Panc1 (cell line): Measurements from ENCODE around the gene INCENP. TPM values are rescaled to one million over a fixed set of nuclear protein-coding genes. Genes with fewer than 3 reads are reported as not detected.

Experiments
- ATAC-seq: fragments of 200-7000 bp; cut with Tn5 transposase; 2 replicates; pipeline ENCODE4 v1.9.1; 2020; ENCODE audit warnings: mild to moderate bottlenecking, moderate library complexity
- BruUV-seq: library from RNA; stranded (reverse); fragments of 400-500 nt; replicated peaks from 2 replicates; lab custom pipeline; 2021; lab: Mats Ljungman, UMichigan
- CTCF ChIA-PET: fragments of 300-600 bp; sonication (Branson Sonifier 250); formaldehyde crosslinking; loops from one replicate; lab custom pipeline; 2022; ENCODE audit warnings: antibody characterized with exemption; lab: Charles Lee
- POLR2A ChIA-PET: fragments of 300-600 bp; sonication (Branson Sonifier 250); formaldehyde crosslinking; loops from one replicate; lab custom pipeline; 2022; ENCODE audit warnings: antibody characterized with exemption; lab: Charles Lee
- DNase-seq: peaks from one replicate; pipeline ENCODE4 v3.0.0-alpha.2; 2010; ENCODE audit warnings: low read depth, low spot score
- H3K27ac ChIP-seq: 2 replicates; pipeline ENCODE4 v1.5.1; 2011; ENCODE audit warnings: mild to moderate bottlenecking, low read length, inconsistent platforms
- H3K27me3 ChIP-seq: fragments of 200-500 bp; sonication (Bioruptor generic); 2 replicates; pipeline ENCODE4 v1.6.0; 2014; ENCODE audit warnings: low read length, inconsistent platforms; ENCODE audit not compliant: control insufficient read depth, insufficient read depth
- H3K36me3 ChIP-seq: fragments of 200-500 bp; sonication (Bioruptor generic); 2 replicates; pipeline ENCODE4 v1.5.1; 2014; ENCODE audit warnings: inconsistent platforms, mild to moderate bottlenecking, low read length, moderate library complexity; ENCODE audit not compliant: control insufficient read depth, insufficient read depth
- H3K4me1 ChIP-seq: 2 replicates; pipeline ENCODE4 v1.5.1; 2011; ENCODE audit warnings: inconsistent platforms, mild to moderate bottlenecking, low read length, moderate library complexity; ENCODE audit not compliant: control insufficient read depth, insufficient read depth
- H3K4me3 ChIP-seq, 2 experiments: 2 replicates each; pipeline ENCODE4 v1.5.1; 2011 to 2012; ENCODE audit warnings: low read depth in 2 of 2, low read length in 2 of 2, mild to moderate bottlenecking in 2 of 2, inconsistent platforms in 1 of 2, moderate library complexity in 1 of 2
- H3K9me3 ChIP-seq: fragments of 200-500 bp; sonication (Bioruptor generic); 2 replicates; pipeline ENCODE4 v1.5.1; 2014; ENCODE audit warnings: low read depth, mild to moderate bottlenecking, inconsistent platforms, low read length, moderate library complexity; ENCODE audit not compliant: control insufficient read depth, insufficient read depth
- CTCF ChIP-seq: fragments of 450-650 bp; IDR thresholded peaks from 2 replicates; pipeline ENCODE4 v1.5.1; 2017; ENCODE audit warnings: mild to moderate bottlenecking
- POLR2AphosphoS5 ChIP-seq: IDR thresholded peaks from 2 replicates; pipeline ENCODE4 v1.6.1; 2012; ENCODE audit warnings: mild to moderate bottlenecking, low read depth, low read length, moderate library complexity
- REST ChIP-seq, 2 experiments: IDR thresholded peaks; 2 replicates each; pipeline ENCODE4 v1.6.1; 2011 to 2012; ENCODE audit warnings: low read depth in 2 of 2, control low read depth in 1 of 2, low read length in 1 of 2, mild to moderate bottlenecking in 1 of 2, moderate library complexity in 1 of 2; ENCODE audit not compliant: insufficient read depth in 1 of 2
- SIN3A ChIP-seq: IDR thresholded peaks from 2 replicates; pipeline ENCODE4 v1.6.1; 2012; ENCODE audit warnings: low read depth, mild to moderate bottlenecking, low read length, moderate library complexity, borderline replicate concordance; ENCODE audit not compliant: insufficient read depth
- TCF7L2 ChIP-seq: IDR thresholded peaks from 2 replicates; pipeline ENCODE4 v1.6.1; 2011; ENCODE audit warnings: mild to moderate bottlenecking, low read depth, low read length, inconsistent platforms
- in situ Hi-C: cut with HindIII; loops from 2 replicates; pipeline ENCODE4 v1.10.0; 2016; ENCODE audit warnings: low sequenced_read_pairs, low pct_unique_long_range_greater_than_20kb
- intact Hi-C: fragments of 100-400 bp; cut with micrococcal nuclease; formaldehyde crosslinking; loops from one replicate; pipeline ENCODE4 v1.10.0; 2022; ENCODE audit not compliant: unreplicated experiment
- total RNA-seq: library from RNA; stranded (reverse); gene quantifications from one replicate; pipeline ENCODE4 v1.2.1, GENCODE V29; 2021; ENCODE audit not compliant: unreplicated experiment

The INCENP gene
- total RNA-seq, 1 experiment from 2014 or later, result 81.5 TPM

- Histone ChIP-seq H3K27me3 (no peaks in the 10 kb centered on the region), H3K36me3 (peaks cover 12% of the 10 kb centered on the region; the same call in 1 of the 2 replicates), H3K4me1 (peaks cover 12% of the 10 kb centered on the region), H3K9me3 (no peaks in the 10 kb centered on the region), H3K27ac (no peak overlapping the region), H3K4me3 (no peak overlapping the region)
- no peak for DNase-seq
- CTCF ChIA-PET, result no interaction called here
- in situ Hi-C loops, result no loop called here
- POLR2A ChIA-PET, result no interaction called here
- intact Hi-C loops, result no loop called here
- BruUV-seq, result no TSS peak
- TF ChIP-seq POLR2AphosphoS5 (no peak), CTCF (no peak), TCF7L2 (no peak), SIN3A (no peak), REST (IDR thresholded peaks at IDR 0.05; ENCODE audit: insufficient read depth in 1 of 2, low read depth in 2 of 2, low read length in 1 of 2) (no peak)
- no peak for ATAC-seq
Observed at GRCh38 chr11:62128835-62129234, 5.0 kb downstream of the INCENP start.

GRCh38 chr11:62129590-62130282 lies 5.9 kb downstream of the INCENP start:
- DNase-seq (no peak), ATAC-seq (no peak)
- no TSS peak for BruUV-seq
- intact Hi-C loops (no loop called here), in situ Hi-C loops (no loop called here)
- no peaks in the 10 kb centered on the region for H3K27me3 ChIP-seq
- no peak overlapping the region for H3K4me3 ChIP-seq
- H3K27ac ChIP-seq, result no peak overlapping the region
- no peaks in the 10 kb centered on the region for H3K9me3 ChIP-seq
- ChIA-PET POLR2A (no interaction called here), CTCF (no interaction called here)
- peaks cover 7% of the 10 kb centered on the region; the same call in 1 of the 2 replicates for H3K36me3 ChIP-seq
- TF ChIP-seq CTCF (no peak), TCF7L2 (no peak), POLR2AphosphoS5 (no peak), REST (IDR thresholded peaks at IDR 0.05; ENCODE audit: insufficient read depth in 1 of 2, low read depth in 2 of 2, low read length in 1 of 2) (no peak)
- peaks cover 12% of the 10 kb centered on the region for H3K4me1 ChIP-seq
